HG03060 (cell line): ENCODE data around the gene GMPR.
A peak's percentile ranks its signal among the peaks of the same experiment; 100 is the strongest.
"Not testable (repeated sequence)": the region's sequence is repeated elsewhere in the genome, so short reads cannot be mapped to it uniquely, and the experiment has no call there.

Source experiments
- ATAC-seq: cut with Tn5 transposase; IDR thresholded peaks from one replicate; pipeline ENCODE4 v1.9.1; 2021; ENCODE audit warnings: low read depth, moderate number of reproducible peaks; ENCODE audit not compliant: unreplicated experiment

Gene GMPR

GRCh38 chr6:16224409-16224808, 14.0 kb upstream of the GMPR start:
- no peak for ATAC-seq

GRCh38 chr6:16225062-16225731, 13.2 kb upstream of the GMPR start:
- ATAC-seq, result not testable (repeated sequence)

DNA sequence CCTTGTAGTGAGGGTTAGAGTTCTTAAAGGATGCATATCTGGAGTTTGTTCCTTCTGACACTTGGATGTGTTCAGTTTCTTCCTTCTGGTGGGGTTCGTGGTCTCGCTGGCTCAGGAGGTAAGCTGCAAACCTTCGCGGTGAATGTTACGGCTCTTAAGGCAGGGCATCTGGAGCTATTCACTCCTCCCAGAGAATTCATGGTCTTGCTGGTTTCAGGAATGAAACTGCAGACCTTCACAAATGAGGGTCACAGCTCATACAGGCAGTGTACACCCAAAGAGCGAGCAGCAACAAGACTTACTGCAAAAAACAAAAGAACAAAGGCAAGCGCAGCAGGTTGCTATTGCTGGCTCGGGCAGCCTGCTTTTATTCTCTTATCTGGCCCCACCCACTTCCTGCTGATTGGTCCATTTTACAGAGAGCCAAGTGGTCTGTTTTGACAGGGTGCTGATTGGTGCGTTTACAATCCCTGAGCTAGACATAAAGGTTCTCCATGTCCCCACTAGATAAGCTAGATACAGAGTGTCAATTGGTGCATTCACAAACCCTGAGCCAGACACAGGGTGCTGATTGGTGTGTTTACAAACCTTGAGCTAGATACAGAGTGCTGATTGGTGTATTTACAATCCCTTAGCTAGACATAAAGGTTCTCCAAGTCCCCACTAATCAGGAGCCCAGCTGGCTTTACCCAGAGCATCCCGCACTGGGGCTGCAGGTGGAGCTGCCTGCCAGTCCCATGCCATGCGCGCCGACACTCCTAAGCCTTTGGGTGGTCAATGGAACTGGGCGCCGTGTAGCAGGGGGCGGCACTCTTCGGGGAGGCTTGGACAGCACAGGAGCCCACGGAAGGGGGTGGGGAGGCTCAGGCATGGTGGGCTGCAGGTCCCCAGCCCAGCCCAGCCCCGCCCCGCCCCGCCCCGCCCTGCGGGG, 12.0 kb upstream of the GMPR start:
- not testable (repeated sequence) for ATAC-seq

GRCh38 chr6:16227048-16227562, 11.3 kb upstream of the GMPR start:
- ATAC-seq, result no peak

DNA sequence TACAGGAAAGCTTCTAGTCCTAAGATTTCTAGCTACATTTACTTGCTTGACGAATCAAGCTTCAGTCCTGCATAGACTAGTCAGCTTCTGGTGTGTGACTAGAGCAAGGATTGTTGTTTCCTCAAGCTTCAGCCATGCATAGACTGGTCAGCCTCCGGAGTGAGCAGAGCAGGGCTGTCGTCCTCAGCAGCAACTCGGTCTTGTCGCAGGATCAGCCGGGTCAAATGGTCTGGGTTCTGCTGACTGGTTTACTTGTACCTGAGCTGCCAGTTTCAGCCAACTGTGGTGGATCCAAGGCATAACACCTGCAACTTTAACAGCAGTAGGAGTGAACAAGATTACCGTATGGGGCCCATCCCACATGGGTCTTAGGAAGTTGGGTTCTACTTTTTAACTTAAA, 10.8 kb upstream of the GMPR start:
- no peak for ATAC-seq

DNA sequence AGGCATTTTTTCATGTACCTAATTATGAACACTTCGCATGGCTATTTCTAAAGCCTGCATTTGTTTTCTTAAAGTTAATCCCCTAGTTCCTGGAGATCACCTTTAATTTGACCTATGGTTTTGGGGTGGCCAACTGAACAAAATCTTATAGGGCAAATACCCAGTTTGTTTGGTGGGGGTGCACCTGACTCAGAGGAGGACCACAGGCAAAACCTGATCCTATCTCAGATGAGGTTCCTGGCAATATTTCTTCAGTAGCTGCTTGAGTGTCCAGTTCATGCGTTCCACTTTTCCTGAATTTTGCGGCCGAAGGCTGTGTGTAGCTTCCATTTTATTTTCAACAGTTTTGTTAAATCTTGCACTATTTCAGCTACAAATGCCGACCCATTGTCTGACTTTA, 10.3 kb upstream of the GMPR start:
- no peak for ATAC-seq

- ATAC-seq, result no peak
These were observed 9.4 kb upstream of the GMPR start for GRCh38 chr6:16228709-16229665.

DNA sequence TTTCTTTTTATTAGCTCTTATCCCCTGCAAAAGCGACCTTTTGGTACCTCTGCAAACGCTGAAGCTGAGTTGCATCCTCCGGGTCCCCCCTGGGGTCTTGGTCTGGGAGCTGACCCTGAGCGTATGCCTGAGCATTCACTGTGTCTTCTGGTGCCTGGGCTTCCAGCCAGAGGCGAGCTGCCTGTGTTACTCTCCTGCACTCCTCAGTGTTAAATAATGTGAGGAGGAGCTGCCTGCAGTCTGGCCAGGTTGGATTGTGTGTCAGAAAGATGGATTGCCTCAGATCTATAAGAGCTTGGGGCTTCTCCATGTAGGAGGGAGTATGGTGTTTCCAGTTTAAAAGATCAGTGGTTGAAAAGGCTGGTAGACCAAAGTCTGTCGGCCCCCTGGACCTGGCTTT, 8.7 kb upstream of the GMPR start:
- ATAC-seq, result no peak

DNA sequence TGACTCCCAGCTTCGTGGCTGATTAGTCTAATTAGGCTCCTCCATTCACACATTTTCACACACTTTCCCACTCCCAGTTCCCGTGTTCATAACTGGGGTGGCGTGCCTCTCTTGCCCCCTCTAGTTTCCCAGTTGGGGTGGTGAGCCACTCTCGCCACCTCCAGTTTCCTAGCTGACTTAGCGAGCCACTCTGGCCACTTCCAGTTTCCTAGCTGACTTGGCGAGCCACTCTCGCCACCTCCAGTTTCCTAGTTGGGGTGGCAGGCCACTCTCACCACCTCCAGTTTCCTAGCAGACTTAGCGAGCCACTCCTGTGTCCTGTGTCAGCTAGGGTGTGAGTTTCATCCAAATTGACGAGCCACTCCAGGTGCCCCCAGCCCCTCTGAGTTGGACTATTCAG, 7.4 kb upstream of the GMPR start:
- no peak for ATAC-seq

DNA sequence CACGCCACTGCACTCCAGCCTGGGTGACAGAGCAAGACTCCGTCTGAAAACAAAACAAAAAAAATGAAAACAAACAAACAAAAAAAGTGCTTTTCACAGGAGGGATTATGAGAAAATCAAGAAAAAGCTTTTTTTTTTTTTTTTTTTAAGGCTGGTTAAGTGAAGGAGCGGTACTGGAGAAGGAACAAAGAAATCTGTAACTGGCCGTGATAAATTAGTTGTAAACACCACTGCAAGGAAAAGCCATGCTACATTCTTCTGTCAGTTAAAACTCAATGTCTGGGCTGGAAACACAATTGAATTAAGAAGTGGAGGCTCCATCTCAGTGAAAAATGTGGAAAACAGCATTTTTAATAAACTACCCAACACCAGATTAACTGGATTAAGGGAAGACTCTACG, 6.3 kb upstream of the GMPR start:
- ATAC-seq, result no peak

GRCh38 chr6:16236009-16236501, 2.3 kb upstream of the GMPR start:
- ATAC-seq, result no peak

DNA sequence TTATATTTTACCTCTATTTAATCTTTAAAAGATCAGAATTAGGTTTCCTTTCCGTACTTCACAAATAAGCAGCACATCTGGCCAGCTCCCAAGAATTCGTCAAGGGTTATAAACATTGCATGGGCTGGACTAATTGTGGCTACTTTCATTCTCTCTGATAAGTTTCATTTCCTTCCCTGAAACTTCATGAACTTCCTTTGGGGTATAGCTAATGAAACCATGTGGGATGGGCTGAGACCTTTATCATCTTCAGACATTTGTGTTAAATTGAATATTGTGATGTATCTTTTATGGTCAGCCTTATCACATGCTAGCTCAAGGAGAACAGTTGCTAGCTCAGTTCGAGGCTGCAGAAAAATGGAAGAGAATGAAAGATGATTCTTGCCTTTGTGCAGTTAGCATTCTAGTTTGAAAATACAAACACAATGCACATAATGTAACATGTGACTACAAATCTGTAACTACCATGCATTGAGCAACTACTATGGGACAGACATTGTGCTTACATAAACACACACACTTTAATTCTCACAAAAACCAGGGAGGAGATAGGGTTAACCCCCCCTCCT, 1.7 kb upstream of the GMPR start:
- peak; percentile 54 for ATAC-seq

- no peak for ATAC-seq
These were observed 1.1 kb upstream of the GMPR start for GRCh38 chr6:16237242-16237641.

DNA sequence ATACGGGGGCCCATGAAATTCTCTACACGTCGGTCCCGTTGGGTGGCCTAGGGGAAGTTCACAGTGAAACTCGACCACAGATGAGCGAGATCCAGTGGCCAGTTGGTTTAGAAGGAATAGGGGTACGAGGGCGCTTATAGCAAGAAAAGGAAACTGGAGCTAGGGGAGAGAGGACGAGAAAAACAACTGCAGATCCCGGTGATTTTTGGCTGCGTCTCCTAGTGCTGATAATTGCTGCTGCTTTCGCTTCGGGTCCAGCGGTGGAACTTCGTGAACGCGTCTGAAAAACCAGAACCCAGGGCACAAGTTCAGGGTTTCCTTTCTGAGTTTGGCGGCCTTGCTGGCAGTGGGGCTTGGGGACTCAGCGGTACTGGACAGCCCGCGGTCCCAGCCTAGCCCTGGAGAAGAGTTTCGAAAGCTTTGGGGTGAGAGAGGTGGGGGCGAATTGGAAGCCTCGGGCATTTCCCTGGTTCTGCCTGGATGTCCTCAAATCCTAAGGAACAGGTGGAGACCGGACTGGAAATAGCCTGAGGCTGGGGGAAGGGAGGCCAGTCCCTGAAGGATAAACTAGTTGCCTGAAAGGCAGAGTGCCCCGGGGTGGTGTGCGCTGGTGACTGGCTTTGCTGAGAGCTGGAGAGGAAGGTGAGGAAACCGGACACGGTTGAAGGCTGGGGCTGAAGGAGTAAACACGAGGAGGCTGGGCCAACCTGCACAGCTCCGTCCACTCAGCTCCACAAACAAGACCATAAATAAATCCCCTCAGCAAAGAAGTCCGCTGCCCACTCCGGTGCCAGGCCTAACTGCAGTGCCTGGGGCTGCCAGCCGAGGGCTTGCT, 793 bp downstream of the GMPR start:
- ATAC-seq, result no peak

GRCh38 chr6:16239798-16240123, 1.4 kb downstream of the GMPR start:
- ATAC-seq, result no peak

DNA sequence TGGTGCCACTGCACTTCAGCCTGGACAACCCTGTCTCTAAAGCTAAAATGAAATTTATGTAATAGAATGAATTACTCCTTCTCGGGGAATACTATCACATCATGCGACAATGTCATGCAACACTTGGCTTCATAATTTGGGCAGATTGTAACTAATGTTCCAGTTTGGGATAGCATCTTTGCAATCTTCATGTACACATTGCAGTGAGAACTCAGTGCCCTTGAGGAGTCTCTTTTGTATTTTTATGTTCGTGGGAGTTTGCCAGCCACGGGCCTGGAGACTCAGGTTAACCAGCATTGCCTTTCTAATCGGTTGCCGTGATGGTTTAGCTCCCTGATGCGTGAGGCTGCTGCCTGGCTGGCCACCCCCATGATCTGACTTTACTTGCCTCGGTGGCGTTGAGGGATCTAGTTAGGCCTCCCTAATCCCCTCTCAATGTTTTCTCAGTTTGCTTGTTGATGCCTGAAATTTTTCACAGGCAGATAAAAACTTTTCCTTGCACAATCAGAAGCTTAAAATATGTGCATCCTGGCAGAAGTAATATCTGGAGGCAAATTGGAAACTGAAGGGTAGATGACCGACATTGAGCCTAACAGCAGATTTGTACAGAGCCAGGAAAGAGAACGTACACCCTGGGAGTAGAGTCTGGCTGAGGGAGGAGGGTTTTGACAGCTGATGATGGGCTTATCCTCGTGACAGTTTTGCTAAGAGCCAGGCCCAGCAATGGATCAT, 2.4 kb downstream of the GMPR start:
- ATAC-seq, result no peak

DNA sequence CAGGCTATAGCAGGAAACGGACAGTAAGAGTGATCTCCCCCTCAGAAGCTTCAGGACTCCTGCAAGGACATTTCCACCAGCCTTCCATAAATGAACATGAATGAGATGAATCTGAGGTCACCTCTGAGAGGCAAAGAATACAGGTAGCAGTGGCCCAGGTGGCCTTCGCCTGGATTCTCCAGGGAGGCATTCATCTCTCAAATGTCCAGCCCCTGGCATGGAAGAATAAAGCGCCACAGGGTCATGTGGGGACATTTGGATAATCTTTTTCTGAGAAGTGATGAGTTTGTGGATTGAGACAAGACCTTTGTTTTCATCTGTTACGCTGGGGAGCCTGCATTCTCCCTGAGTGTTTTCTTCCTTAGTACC, 2.9 kb downstream of the GMPR start:
- no peak for ATAC-seq

DNA sequence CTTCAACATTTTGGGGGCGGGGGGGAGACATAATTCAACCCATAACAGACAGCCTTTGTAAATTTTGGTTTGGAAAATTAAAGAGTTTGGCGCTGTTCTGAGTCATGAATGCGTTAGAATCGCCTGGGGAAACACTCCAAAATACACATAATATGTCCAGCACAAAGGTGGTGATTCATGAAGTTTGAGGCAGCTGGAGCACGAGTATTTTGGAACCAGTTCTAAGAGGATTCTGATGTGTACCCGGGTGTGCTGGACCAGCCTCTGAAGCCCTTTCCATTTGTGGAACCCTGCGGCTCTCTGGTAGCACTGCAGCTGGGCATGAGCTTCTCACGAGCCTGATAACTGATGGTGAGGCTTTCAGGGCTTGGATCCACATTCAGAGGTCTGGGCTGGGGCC, 4.7 kb downstream of the GMPR start:
- no peak for ATAC-seq

DNA sequence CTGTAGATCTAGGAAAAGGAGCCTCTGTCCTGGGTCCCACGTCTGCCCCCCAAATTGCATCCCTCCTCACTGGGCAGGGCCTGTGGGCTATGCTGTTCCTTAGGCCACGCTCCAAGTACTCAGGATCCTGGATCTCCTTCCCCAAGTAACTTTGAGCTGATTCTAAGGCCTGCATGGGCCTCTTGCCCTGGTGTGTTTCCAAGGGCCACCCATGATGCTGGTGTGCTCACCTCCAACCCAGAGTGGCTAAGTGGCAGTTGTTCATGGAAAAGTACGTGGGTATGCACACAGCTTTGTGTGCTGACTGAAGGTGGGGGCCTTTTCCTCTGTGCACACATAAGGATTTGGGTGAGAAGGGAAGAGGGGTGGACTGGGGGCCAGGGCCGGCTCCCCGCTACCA, 5.3 kb downstream of the GMPR start:
- no peak for ATAC-seq
